ENCODE measurements around the gene SLC9A3. TPM values are rescaled to one million over a fixed set of nuclear protein-coding genes. Genes with fewer than 3 reads are reported as not detected.

SLC9A3 gene
- total and polyA plus RNA-seq, 7 donors, result 0.81 to 1.7 (median 1.2) TPM

DNA sequence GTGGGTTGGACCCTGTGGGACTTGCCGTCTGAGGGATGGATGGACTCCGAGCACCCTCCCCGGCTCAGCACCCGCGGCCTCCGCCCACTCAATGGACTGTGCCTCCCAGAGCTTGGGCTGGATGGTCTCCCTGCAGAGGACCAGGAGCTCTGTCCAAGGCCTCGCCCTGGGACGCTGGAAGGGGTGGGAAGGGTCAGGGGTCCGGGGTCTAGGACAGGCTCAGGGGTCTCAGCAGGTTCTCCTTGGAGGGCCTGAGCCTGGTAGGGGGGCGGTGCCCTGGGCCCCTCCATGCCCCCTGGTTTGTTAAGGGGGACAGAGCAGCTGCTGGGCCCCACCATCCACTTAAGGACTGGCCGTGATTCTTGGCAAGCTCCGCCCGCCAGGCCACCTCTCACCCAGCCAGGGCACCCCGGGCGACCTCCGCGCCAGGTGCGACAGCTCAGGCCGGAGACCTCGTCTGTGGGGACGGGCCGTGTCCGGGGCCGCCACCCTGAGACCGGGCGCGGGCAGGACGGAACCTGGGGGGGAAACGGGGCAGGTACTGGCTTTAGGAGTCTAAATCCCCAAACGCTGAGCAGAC, 52.1 kb downstream of the SLC9A3 start:
- Histone ChIP-seq H3K9me3 (no peaks in the 10 kb centered on the region), H3K4me1 (peaks cover 14% of the 10 kb centered on the region), H3K4me3 (peak overlapping the region; percentile 72), H3K36me3 (ENCODE audit: insufficient read depth in 1 of 2, low read depth in 1 of 2) (peaks cover 0 to 19% of the 10 kb centered on the region in 2 donors), H3K27me3 (ENCODE audit: insufficient read depth in 3 of 3, low read length in 2 of 3) (peaks cover 0 to 23% (median 16%) of the 10 kb centered on the region in 3 donors), H3K27ac (peak overlapping the region; percentile 86)
- WGBS, 3 donors, result 7 to 15% (median 9%) methylated on average over 24 to 30 of the region's 30 CpGs
- peak; percentile 38 to 64 for DNase-seq
- intact Hi-C loops (cut with DNase I), result loop anchor here (10.0 kb wide), 1 partner anchor 143 kb away; the partner anchor contains the start of gene CEP72 (in 2 of the 2)
- peak; percentile 25 to 41 (median 30) for ATAC-seq
- TF ChIP-seq, protein P1, sequence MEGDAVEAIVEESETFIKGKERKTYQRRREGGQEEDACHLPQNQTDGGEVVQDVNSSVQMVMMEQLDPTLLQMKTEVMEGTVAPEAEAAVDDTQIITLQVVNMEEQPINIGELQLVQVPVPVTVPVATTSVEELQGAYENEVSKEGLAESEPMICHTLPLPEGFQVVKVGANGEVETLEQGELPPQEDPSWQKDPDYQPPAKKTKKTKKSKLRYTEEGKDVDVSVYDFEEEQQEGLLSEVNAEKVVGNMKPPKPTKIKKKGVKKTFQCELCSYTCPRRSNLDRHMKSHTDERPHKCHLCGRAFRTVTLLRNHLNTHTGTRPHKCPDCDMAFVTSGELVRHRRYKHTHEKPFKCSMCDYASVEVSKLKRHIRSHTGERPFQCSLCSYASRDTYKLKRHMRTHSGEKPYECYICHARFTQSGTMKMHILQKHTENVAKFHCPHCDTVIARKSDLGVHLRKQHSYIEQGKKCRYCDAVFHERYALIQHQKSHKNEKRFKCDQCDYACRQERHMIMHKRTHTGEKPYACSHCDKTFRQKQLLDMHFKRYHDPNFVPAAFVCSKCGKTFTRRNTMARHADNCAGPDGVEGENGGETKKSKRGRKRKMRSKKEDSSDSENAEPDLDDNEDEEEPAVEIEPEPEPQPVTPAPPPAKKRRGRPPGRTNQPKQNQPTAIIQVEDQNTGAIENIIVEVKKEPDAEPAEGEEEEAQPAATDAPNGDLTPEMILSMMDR (IDR thresholded peaks at IDR 0.05), result no peak

DNA sequence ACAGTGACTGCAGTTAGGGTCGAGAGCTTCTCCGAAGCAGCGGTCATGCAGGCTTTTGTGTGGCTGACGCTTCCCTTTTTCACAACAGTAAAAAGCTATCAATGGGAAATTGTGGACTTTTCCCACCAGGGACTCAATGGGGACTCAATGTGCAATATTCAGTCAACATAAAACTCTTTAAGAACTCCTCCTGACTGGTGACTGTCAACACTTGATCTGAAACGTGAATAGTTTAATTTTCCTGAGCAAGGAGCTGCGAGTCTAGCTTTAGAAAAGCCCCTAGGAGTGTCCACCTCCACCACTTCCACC, 52.5 kb downstream of the SLC9A3 start:
- H3K27me3 ChIP-seq (ENCODE audit: insufficient read depth in 3 of 3, low read length in 2 of 3), result peaks cover 0 to 18% (median 12%) of the 10 kb centered on the region in 3 donors

DNA sequence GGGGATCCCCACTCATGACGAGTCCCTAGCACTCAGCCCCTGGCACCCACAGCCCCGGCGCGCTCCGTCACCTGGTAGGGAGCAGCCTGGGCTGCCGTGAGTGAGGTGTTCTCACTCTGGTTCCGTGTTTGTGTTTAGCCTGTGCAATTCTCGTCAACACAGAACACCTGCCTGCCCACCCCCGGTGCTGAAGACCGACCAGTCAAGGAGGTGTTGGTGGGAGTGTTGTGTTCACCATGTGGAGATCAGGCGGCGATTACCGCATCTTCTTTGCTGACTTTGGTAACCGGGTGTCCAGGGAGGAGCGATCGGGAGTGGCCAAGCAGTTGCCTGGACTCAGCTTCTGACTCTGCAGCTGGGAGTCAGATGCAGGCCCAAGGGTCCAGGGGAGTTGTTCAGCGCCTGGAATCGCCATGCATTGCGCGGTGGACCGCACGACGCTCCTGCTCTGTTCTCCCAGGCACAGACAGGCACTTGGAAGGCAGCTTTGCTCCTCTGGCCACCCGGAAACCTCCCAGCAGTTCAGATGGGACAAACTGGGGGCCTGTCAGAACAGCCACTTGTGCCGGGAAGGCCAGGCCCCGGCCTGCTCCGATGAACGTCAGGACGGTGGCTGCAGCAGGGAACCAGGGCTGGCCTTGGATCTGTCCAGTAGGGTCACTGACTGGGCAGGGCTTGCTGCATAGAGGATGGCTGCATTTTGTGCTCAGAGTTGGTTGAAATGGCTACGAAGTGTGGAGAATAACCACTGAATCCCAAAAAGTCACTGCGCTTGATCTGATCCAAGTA, 53.1 kb downstream of the SLC9A3 start:
- H3K9me3 ChIP-seq, result no peaks in the 10 kb centered on the region
- WGBS, 3 donors, result 82 to 87% (median 83%) methylated on average over 31 of the region's 31 CpGs
- intact Hi-C loops (cut with DNase I), result loop anchor here (10.0 kb wide), 1 partner anchor 144 kb away; the partner anchor contains the start of gene CEP72 (in 2 of the 2)
- peak overlapping the region; percentile 72 for H3K4me3 ChIP-seq
- no peak overlapping the region for H3K27ac ChIP-seq
- ATAC-seq (no peak), DNase-seq (peak; percentile 24 to 48)
- peaks cover 0 to 13% (median 7%) of the 10 kb centered on the region in 3 donors for H3K27me3 ChIP-seq (ENCODE audit: insufficient read depth in 3 of 3, low read length in 2 of 3)
- H3K4me1 ChIP-seq, result peaks cover 14% of the 10 kb centered on the region
- TF ChIP-seq, protein P1 (IDR thresholded peaks at IDR 0.05), result no peak
- peaks cover 2 to 29% of the 10 kb centered on the region in 2 donors for H3K36me3 ChIP-seq (ENCODE audit: insufficient read depth in 1 of 2, low read depth in 1 of 2)

More for the DNA sequence above, 52.5 kb downstream of the SLC9A3 start:
- ATAC-seq (no peak), DNase-seq (no peak)
- Histone ChIP-seq H3K4me3 (peak overlapping the region; percentile 72), H3K27ac (peak overlapping the region; percentile 86), H3K4me1 (peaks cover 14% of the 10 kb centered on the region), H3K9me3 (no peaks in the 10 kb centered on the region), H3K36me3 (ENCODE audit: insufficient read depth in 1 of 2, low read depth in 1 of 2) (peaks cover under 1 to 23% of the 10 kb centered on the region in 2 donors)
- intact Hi-C loops (cut with DNase I), result loop anchor here (10.0 kb wide), 1 partner anchor 143 kb away; the partner anchor contains the start of gene CEP72 (in 2 of the 2)
- WGBS, 3 donors, result 72 to 82% (median 76%) methylated on average over 6 of the region's 6 CpGs
- TF ChIP-seq, protein P1 (IDR thresholded peaks at IDR 0.05), result no peak

DNA sequence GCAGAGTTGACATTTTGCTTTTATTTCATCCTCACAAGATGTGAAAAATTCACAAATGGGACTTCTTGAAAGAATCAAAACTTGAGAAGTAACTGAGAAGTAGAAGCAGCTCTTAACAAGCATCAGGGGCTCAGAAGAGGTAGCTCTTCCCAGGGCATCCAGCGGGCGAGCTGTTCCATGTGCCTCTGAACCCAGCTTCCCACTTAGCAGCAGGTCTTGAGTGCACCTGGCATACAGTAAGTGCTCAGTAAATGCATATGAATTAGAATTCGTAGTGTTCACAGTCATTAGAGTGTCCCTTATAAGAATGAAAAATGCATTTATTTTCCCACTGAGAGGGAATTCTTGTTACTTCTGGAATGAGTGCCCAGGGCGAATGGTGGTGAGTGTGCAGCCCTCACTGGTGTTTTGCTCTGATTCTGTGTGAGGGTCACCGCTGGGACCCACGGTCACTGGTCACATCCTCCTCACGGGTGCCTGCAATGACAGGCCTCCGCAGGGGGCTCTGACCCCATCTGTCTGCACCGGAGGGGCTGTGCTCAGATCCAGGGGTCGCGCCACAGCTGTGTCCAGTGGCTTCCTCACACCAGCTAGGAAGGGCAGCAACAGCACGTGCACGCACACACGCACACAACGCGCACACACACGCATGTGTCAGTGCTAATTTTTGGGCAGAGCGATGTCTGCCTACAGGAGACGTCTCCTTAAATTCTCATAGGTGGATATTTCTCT, 54.3 kb downstream of the SLC9A3 start:
- Histone ChIP-seq H3K4me3 (no peak overlapping the region), H3K9me3 (no peaks in the 10 kb centered on the region), H3K36me3 (ENCODE audit: insufficient read depth in 1 of 2, low read depth in 1 of 2) (peaks cover 2 to 41% of the 10 kb centered on the region in 2 donors), H3K27me3 (ENCODE audit: insufficient read depth in 3 of 3, low read length in 2 of 3) (peaks cover 0 to 3% (median 1%) of the 10 kb centered on the region in 3 donors), H3K4me1 (peaks cover 8% of the 10 kb centered on the region), H3K27ac (no peak overlapping the region)
- DNase-seq (peak; percentile 10 to 51), ATAC-seq (no peak)
- intact Hi-C loops (cut with DNase I), result loop anchor here (10.0 kb wide), 2 partner anchors 145 to 425 kb away; partner anchors contain the start of genes CEP72 (in 2 of the 2), BRD9 (in 1 of the 2) and TRIP13 (in 1 of the 2)
- TF ChIP-seq, protein P1 (IDR thresholded peaks at IDR 0.05), result no peak
- WGBS, 3 donors, result 88 to 91% (median 88%) methylated on average over 19 of the region's 19 CpGs

Data from psoas muscle (tissue), 8 donors.